ENCODE data around the gene NLGN1.

NLGN1 gene

DNA sequence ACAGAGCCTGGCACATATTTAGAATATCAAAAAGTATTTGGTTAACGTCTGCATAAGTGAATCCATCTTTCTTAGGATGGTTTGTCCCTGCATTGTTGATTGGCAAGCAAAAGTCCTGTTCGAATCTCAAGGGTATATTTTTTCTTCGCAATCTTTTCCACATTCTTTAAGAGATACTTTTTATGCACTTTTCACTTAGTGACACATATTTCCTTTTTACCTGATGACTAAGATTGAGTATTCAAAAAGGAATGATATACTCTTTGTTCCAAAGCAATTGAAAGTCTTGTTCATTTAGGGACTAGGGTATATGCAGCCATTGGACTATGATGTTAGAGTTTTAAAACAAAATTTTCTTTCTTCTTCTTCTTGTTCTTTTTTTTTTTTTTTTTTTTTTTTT is 349.9 kb downstream of the NLGN1 start:
- H3K27me3 ChIP-seq (replicated peaks in 2 of 5; ENCODE audit: control insufficient read depth in 4 of 5, insufficient read depth in 5 of 5, low read length in 4 of 5), result no peaks in the 10 kb centered on the region
- 100% methylated on average over 1 of the region's 3 CpGs for whole genome bisulfite sequencing (ENCODE audit: insufficient coverage)
- H3K9me3 ChIP-seq (ENCODE audit: control extremely low read depth in 1 of 5, control insufficient read depth in 4 of 5, insufficient read depth in 2 of 5, low read depth in 1 of 5, low read length in 4 of 5), result no peaks in the 10 kb centered on the region
- no peaks in the 10 kb centered on the region for H3K36me3 ChIP-seq (ENCODE audit: control insufficient read depth in 4 of 4, insufficient read depth in 4 of 4, low read length in 3 of 4)
- ChIA-PET CTCF (no interaction called here), POLR2A (no interaction called here)
- H3K4me1 ChIP-seq (ENCODE audit: control extremely low read depth in 1 of 4, control insufficient read depth in 4 of 4, insufficient read depth in 4 of 4, low read length in 3 of 4), result peaks cover 0 to 26% (median 1%) of the 10 kb centered on the region in 4 experiments
- no peak overlapping the region for H3K4me3 ChIP-seq (ENCODE audit: control insufficient read depth in 1 of 7, extremely low read depth in 1 of 7, insufficient read depth in 4 of 7, low read depth in 2 of 7, low read length in 6 of 7)
- H3K27ac ChIP-seq (ENCODE audit: insufficient read depth in 1 of 2, low read depth in 1 of 2, low read length in 2 of 2, poor library complexity in 1 of 2, severe bottlenecking in 2 of 2), result no peak overlapping the region
- DNase-seq, result no peak

- H3K36me3 ChIP-seq (ENCODE audit: control insufficient read depth in 4 of 4, insufficient read depth in 4 of 4, low read length in 3 of 4), result no peaks in the 10 kb centered on the region
- H3K4me1 ChIP-seq (ENCODE audit: control extremely low read depth in 1 of 4, control insufficient read depth in 4 of 4, insufficient read depth in 4 of 4, low read length in 3 of 4), result peaks cover 0 to 26% (median 1%) of the 10 kb centered on the region in 4 experiments
- POLR2A ChIA-PET, result no interaction called here
- no CpG with 5 or more reads among the region's 1 CpG for WGBS (ENCODE audit: insufficient coverage)
- no peak overlapping the region for H3K27ac ChIP-seq (ENCODE audit: insufficient read depth in 1 of 2, low read depth in 1 of 2, low read length in 2 of 2, poor library complexity in 1 of 2, severe bottlenecking in 2 of 2)
- CTCF ChIA-PET, result no interaction called here
- no peak overlapping the region for H3K4me3 ChIP-seq (ENCODE audit: control insufficient read depth in 1 of 7, extremely low read depth in 1 of 7, insufficient read depth in 4 of 7, low read depth in 2 of 7, low read length in 6 of 7)
- H3K27me3 ChIP-seq (replicated peaks in 2 of 5; ENCODE audit: control insufficient read depth in 4 of 5, insufficient read depth in 5 of 5, low read length in 4 of 5), result no peaks in the 10 kb centered on the region
- DNase-seq, result peak; percentile 11 to 70 (median 43)
- H3K9me3 ChIP-seq (ENCODE audit: control extremely low read depth in 1 of 5, control insufficient read depth in 4 of 5, insufficient read depth in 2 of 5, low read depth in 1 of 5, low read length in 4 of 5), result no peaks in the 10 kb centered on the region
Observed at GRCh38 chr3:173748105-173748504, 350.6 kb downstream of the NLGN1 start.

DNA sequence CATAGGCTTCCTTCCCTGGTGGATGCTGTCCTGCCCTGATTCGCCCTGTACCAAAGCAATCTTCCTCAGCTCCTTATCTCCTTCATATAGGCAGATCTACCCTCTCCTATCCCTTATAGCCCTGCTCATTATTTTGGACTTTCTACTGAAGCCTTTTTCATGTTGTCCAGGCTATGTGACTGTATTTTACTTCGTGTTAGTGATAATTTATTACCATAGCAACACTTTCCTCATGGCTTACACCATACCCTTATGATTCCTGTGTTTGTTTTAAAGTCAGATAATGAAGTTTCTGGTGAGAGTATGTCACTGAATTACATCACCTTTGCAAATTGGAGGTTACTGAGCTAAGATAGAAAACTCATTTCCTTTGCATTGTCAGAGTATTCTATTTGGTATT is 352.6 kb downstream of the NLGN1 start:
- peak in 1 of 3 donors; percentile 19 for DNase-seq
- CTCF ChIA-PET, result interaction anchor here (1.4 kb wide), 2 partner anchors 8 to 16 kb away, joined by 3 to 5 read pairs; no protein-coding TSS in a partner anchor

GRCh38 chr3:173750591-173750990 is 353.0 kb downstream of the NLGN1 start:
- DNase-seq, result no peak
- Histone ChIP-seq H3K4me3 (ENCODE audit: control insufficient read depth in 1 of 7, extremely low read depth in 1 of 7, insufficient read depth in 4 of 7, low read depth in 2 of 7, low read length in 6 of 7) (no peak overlapping the region), H3K36me3 (ENCODE audit: control insufficient read depth in 4 of 4, insufficient read depth in 4 of 4, low read length in 3 of 4) (no peaks in the 10 kb centered on the region), H3K4me1 (ENCODE audit: control extremely low read depth in 1 of 4, control insufficient read depth in 4 of 4, insufficient read depth in 4 of 4, low read length in 3 of 4) (peaks cover 0 to 26% (median 1%) of the 10 kb centered on the region in 4 experiments), H3K27ac (ENCODE audit: insufficient read depth in 1 of 2, low read depth in 1 of 2, low read length in 2 of 2, poor library complexity in 1 of 2, severe bottlenecking in 2 of 2) (no peak overlapping the region), H3K27me3 (replicated peaks in 2 of 5; ENCODE audit: control insufficient read depth in 4 of 5, insufficient read depth in 5 of 5, low read length in 4 of 5) (no peaks in the 10 kb centered on the region), H3K9me3 (ENCODE audit: control extremely low read depth in 1 of 5, control insufficient read depth in 4 of 5, insufficient read depth in 2 of 5, low read depth in 1 of 5, low read length in 4 of 5) (no peaks in the 10 kb centered on the region)
- POLR2A ChIA-PET, result no interaction called here
- WGBS (ENCODE audit: insufficient coverage), result no CpG with 5 or more reads among the region's 1 CpG
- CTCF ChIA-PET, result interaction anchor here (1.2 to 1.4 kb wide), 3 partner anchors 8 to 18 kb away, joined by 3 to 5 read pairs (median 4); no protein-coding TSS in a partner anchor

More for the DNA sequence above, 352.6 kb downstream of the NLGN1 start:
- H3K36me3 ChIP-seq (ENCODE audit: control insufficient read depth in 4 of 4, insufficient read depth in 4 of 4, low read length in 3 of 4), result no peaks in the 10 kb centered on the region
- POLR2A ChIA-PET, result no interaction called here
- H3K27ac ChIP-seq (ENCODE audit: insufficient read depth in 1 of 2, low read depth in 1 of 2, low read length in 2 of 2, poor library complexity in 1 of 2, severe bottlenecking in 2 of 2), result no peak overlapping the region
- no peaks in the 10 kb centered on the region for H3K9me3 ChIP-seq (ENCODE audit: control extremely low read depth in 1 of 5, control insufficient read depth in 4 of 5, insufficient read depth in 2 of 5, low read depth in 1 of 5, low read length in 4 of 5)
- WGBS (ENCODE audit: insufficient coverage), result 80% methylated on average over 1 of the region's 2 CpGs
- no peaks in the 10 kb centered on the region for H3K27me3 ChIP-seq (replicated peaks in 2 of 5; ENCODE audit: control insufficient read depth in 4 of 5, insufficient read depth in 5 of 5, low read length in 4 of 5)
- H3K4me3 ChIP-seq (ENCODE audit: control insufficient read depth in 1 of 7, extremely low read depth in 1 of 7, insufficient read depth in 4 of 7, low read depth in 2 of 7, low read length in 6 of 7), result no peak overlapping the region
- peaks cover 0 to 26% (median 1%) of the 10 kb centered on the region in 4 experiments for H3K4me1 ChIP-seq (ENCODE audit: control extremely low read depth in 1 of 4, control insufficient read depth in 4 of 4, insufficient read depth in 4 of 4, low read length in 3 of 4)

DNA sequence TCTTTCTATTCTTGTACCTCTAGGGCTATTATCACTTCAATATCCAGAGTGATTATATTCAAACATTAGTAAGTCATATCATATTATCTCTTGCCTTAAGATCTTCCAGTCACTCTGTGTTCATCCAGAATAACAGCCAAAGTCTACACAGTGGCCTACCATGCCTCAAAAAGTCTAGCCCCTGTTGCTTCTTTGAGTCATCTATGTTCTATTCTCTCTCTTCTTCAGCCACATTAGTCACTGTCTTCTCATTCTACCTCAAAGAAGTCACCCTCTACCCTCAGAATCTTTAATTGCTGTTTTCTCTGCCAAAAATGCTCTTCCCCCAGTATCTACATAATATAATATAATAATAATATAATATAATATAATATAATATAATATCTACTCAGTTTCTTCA is 356.0 kb downstream of the NLGN1 start:
- H3K4me3 ChIP-seq (ENCODE audit: control insufficient read depth in 1 of 7, extremely low read depth in 1 of 7, insufficient read depth in 4 of 7, low read depth in 2 of 7, low read length in 6 of 7), result no peak overlapping the region
- CTCF ChIA-PET, result no interaction called here

DNA sequence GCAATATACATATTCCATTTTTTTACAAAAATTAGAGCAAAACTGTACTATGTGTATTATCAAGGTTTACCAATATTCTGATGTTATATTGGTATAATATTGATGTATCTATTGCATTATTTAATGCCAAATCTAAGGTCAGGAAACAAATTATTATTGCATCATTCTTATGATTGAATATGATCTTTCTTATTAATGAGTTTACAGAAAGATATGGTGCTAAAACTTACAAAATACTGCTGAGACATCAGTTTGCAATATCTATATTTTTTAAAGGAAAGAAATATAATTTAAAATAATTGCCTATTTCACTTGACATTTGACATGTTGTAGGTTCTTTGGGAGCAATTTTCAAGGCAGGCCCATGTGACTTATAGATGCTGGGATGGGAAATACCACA is 357.6 kb downstream of the NLGN1 start:
- Histone ChIP-seq H3K27me3 (replicated peaks in 2 of 5; ENCODE audit: control insufficient read depth in 4 of 5, insufficient read depth in 5 of 5, low read length in 4 of 5) (no peaks in the 10 kb centered on the region), H3K27ac (ENCODE audit: insufficient read depth in 1 of 2, low read depth in 1 of 2, low read length in 2 of 2, poor library complexity in 1 of 2, severe bottlenecking in 2 of 2) (no peak overlapping the region), H3K4me3 (ENCODE audit: control insufficient read depth in 1 of 7, extremely low read depth in 1 of 7, insufficient read depth in 4 of 7, low read depth in 2 of 7, low read length in 6 of 7) (no peak overlapping the region), H3K36me3 (ENCODE audit: control insufficient read depth in 4 of 4, insufficient read depth in 4 of 4, low read length in 3 of 4) (no peaks in the 10 kb centered on the region), H3K4me1 (ENCODE audit: control extremely low read depth in 1 of 4, control insufficient read depth in 4 of 4, insufficient read depth in 4 of 4, low read length in 3 of 4) (peaks cover 0 to 3% (median 0%) of the 10 kb centered on the region in 4 experiments), H3K9me3 (ENCODE audit: control extremely low read depth in 1 of 5, control insufficient read depth in 4 of 5, insufficient read depth in 2 of 5, low read depth in 1 of 5, low read length in 4 of 5) (no peaks in the 10 kb centered on the region)
- CTCF ChIA-PET, result no interaction called here
- POLR2A ChIA-PET, result no interaction called here
- DNase-seq, result no peak

More for the DNA sequence above, 356.0 kb downstream of the NLGN1 start:
- Histone ChIP-seq H3K4me1 (ENCODE audit: control extremely low read depth in 1 of 4, control insufficient read depth in 4 of 4, insufficient read depth in 4 of 4, low read length in 3 of 4) (peaks cover 0 to 15% (median 1%) of the 10 kb centered on the region in 4 experiments), H3K27me3 (replicated peaks in 2 of 5; ENCODE audit: control insufficient read depth in 4 of 5, insufficient read depth in 5 of 5, low read length in 4 of 5) (no peaks in the 10 kb centered on the region), H3K9me3 (ENCODE audit: control extremely low read depth in 1 of 5, control insufficient read depth in 4 of 5, insufficient read depth in 2 of 5, low read depth in 1 of 5, low read length in 4 of 5) (no peaks in the 10 kb centered on the region), H3K36me3 (ENCODE audit: control insufficient read depth in 4 of 4, insufficient read depth in 4 of 4, low read length in 3 of 4) (no peaks in the 10 kb centered on the region), H3K27ac (ENCODE audit: insufficient read depth in 1 of 2, low read depth in 1 of 2, low read length in 2 of 2, poor library complexity in 1 of 2, severe bottlenecking in 2 of 2) (no peak overlapping the region)
- POLR2A ChIA-PET, result no interaction called here
- DNase-seq, result no peak

DNA sequence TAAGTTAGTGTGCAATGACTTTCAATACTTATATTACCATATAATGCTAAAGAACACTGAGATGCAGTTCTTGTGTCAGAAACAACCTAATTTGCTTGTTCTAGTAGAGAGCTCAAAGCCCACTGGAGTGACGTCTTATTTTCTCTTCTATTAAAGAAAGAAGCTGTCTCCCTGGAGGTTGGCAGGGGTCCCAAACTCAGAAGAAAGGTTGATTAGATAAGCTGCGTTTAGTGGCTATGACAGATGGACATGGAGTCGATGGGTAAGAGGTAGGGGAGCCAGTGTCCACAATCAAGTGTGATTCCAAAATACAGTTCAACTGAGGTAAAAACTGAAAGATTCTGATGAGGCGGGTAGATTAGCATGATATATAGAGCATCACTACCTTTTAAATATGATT is 363.6 kb downstream of the NLGN1 start:
- no peak overlapping the region for H3K4me3 ChIP-seq (ENCODE audit: control insufficient read depth in 1 of 7, extremely low read depth in 1 of 7, insufficient read depth in 4 of 7, low read depth in 2 of 7, low read length in 6 of 7)
- H3K27me3 ChIP-seq (replicated peaks in 2 of 5; ENCODE audit: control insufficient read depth in 4 of 5, insufficient read depth in 5 of 5, low read length in 4 of 5), result no peaks in the 10 kb centered on the region
- POLR2A ChIA-PET, result interaction anchor here (0.6 kb wide), 1 partner anchor 16 kb away, joined by 4 read pairs; no protein-coding TSS in a partner anchor
- H3K36me3 ChIP-seq (ENCODE audit: control insufficient read depth in 4 of 4, insufficient read depth in 4 of 4, low read length in 3 of 4), result no peaks in the 10 kb centered on the region
- H3K4me1 ChIP-seq (ENCODE audit: control extremely low read depth in 1 of 4, control insufficient read depth in 4 of 4, insufficient read depth in 4 of 4, low read length in 3 of 4), result no peaks in the 10 kb centered on the region
- no peak overlapping the region for H3K27ac ChIP-seq (ENCODE audit: insufficient read depth in 1 of 2, low read depth in 1 of 2, low read length in 2 of 2, poor library complexity in 1 of 2, severe bottlenecking in 2 of 2)
- WGBS (ENCODE audit: insufficient coverage), result 92% methylated on average over 2 of the region's 4 CpGs
- H3K9me3 ChIP-seq (ENCODE audit: control extremely low read depth in 1 of 5, control insufficient read depth in 4 of 5, insufficient read depth in 2 of 5, low read depth in 1 of 5, low read length in 4 of 5), result no peaks in the 10 kb centered on the region
- DNase-seq, result no peak
- CTCF ChIA-PET, result no interaction called here

Measured in common myeloid progenitor, CD34-positive (primary cell).